HG02588 (cell line): Measurements from ENCODE around the gene PITX3.
A peak's percentile ranks its signal among the peaks of the same experiment; 100 is the strongest.
"Not testable (repeated sequence)": the region's sequence is repeated elsewhere in the genome, so short reads cannot be mapped to it uniquely, and the experiment has no call there.

Source experiments
- ATAC-seq: cut with Tn5 transposase; IDR thresholded peaks from one replicate; pipeline ENCODE4 v1.9.1; 2021; ENCODE audit warnings: mild to moderate bottlenecking, moderate library complexity; ENCODE audit not compliant: unreplicated experiment

PITX3 gene

DNA sequence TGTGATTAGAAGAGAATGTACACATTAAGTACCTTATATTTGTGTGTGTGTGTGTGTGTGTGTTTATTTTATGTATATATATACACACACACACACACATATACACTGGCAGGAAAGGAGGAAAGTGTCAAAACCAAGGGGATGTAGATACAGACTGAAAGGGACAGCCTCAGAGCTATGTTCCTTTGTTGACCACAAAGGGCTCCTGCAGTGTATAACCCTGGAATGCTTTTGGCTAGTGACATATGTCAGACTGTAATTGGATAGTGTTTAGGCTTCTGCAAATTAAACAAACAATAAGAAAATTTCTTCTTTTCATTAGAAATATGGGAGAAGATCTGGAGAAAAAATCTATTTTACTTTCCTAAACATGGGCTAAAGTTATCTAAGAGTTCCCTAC is 19.9 kb upstream of the PITX3 start:
- ATAC-seq: no peak

- no peak for ATAC-seq
Measured at GRCh38 chr10:102255404-102255803, 14.1 kb upstream of the PITX3 start.

GRCh38 chr10:102254426-102254825 is 13.1 kb upstream of the PITX3 start:
- ATAC-seq: no peak

DNA sequence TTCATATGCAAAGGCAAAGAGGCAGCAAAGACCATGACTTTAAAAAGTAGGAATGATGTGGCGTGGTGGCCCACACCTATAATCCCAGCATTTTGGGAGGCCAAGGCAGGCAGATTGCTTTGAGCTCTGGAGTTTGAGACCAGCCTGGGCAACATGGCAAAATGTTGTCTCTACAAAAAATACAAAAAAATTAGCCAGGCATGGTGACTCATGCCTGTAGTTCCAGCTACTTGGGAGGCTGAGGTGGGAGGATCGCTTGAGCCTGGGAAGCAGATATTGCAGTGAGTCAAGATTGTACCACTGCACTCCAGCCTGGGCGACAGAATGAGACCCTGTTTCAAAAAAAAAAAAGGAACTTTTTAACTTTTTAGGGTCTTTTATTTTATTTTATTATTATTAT is 11.2 kb upstream of the PITX3 start:
- ATAC-seq: not testable (repeated sequence)

DNA sequence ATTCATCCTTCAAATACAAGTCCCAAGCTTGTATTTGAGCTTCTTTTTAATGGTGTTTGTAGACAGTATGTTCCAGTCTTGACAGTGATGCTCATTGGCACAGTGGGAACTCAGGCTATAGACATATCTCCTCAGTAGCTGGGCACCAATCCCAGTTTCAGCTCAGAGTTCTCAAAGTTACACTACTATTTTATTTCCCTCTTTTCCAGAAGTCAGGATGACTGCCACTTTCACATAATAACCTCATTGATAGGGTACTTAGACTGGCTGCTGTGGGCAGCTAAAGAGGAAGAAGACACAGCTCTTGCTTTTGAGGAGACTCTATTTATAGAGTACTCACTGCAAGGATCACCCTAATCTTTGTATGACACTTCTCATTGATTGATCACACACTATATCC is 6.4 kb upstream of the PITX3 start:
- ATAC-seq: no peak

DNA sequence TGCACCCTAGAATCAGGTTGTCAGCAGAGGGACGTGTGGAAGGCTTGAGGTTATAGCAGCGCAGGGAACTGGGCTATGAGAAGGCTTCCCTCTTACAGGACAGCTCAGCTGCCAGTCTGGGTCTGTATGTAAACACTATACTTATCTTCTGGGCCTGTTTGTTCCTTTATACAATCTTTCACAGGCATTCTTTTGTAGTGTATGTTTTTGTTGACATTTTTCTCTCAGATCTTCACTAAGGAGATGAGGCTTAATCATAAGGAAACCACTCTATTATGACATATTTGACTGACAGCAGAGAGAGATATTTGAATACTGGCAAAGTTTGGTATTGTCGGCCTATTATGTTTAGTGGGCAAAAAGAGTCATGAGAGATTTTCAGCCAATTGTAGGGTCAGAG is 4.9 kb upstream of the PITX3 start:
- ATAC-seq: no peak

GRCh38 chr10:102245932-102246251 is 4.6 kb upstream of the PITX3 start:
- no peak for ATAC-seq

- ATAC-seq: peak; percentile 88
Measured at GRCh38 chr10:102245082-102245931, 4.0 kb upstream of the PITX3 start, which contains the start of gene GBF1. Gene GBF1 (plus strand): TSS chr10:102245532. CDS start chr10:102258939, 13,407 bp downstream.

DNA sequence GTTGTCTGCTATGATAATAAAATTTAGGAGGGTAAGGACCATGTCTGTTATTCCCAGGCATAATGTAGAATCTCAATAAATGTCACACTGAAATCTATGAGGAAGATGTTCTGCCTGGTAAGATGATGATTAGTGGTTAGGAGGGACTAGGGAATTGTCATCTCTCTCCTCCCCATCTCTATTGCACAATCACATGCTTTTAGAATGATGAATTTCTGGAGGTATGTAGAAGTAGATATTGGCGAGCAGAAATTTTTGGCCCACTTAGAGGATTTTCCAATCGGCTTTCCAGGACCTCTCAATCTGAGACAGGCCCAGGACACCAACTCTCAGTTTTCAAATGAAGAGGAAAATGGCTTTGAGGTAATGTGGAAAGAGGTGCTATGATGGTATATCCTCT is 2.0 kb upstream of the PITX3 start:
- no peak for ATAC-seq

GRCh38 chr10:102242118-102242485 is 790 bp upstream of the PITX3 start:
- no peak for ATAC-seq

- ATAC-seq: no peak
Measured at GRCh38 chr10:102241032-102241443, 274 bp downstream of the PITX3 start.

DNA sequence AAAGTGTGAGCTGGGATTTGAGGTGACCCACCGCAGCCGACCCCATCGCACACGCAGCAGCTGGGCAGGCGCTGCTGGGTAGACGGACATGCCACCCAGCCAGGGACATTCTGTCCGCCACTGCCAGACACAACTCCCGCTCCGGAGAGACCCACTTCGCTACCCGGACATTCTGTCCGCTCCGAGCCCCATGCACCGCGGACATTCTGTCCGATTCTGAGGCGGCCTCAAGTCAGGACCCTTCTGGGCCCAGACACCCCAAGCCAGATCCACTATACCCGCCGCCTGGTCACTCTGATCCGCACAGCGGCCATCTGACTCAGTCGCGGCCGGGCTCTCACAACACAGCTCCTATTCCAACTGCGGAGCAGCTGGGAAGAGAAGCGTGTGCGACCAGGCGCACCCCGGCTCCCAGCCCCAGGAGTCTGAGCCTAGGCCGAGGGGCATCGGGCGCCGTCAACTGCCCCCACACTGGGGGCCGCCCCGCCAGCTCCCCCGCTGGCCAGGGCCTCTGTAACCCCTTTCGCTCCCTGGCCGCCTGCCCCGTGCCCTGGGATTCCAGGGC is 763 bp downstream of the PITX3 start:
- no peak for ATAC-seq

DNA sequence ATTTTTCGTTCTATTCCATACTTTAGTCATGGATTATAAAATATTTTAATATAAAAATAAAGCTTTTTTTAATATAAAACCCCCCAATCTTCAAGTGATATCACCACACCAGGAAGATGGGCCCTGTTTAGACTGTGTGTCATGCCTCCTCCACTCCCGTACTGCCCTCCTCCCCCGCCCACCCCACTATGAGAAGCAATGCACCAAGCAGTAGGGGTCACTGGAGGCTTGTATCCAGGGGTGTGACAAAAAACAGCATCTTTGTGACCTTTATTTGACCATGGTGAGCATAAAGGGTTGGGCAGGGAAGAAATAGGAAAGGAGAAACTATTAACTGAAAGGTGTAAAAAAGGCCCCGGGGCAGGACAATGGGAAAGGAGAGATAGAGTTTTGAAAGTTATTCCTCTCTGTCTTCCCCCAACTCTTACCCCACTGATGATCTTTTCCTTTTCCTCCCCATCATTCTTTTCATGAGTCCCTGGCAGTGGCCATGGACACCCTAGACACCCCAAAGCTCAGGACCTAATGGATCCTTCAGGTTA is 3.5 kb downstream of the PITX3 start:
- no peak for ATAC-seq

DNA sequence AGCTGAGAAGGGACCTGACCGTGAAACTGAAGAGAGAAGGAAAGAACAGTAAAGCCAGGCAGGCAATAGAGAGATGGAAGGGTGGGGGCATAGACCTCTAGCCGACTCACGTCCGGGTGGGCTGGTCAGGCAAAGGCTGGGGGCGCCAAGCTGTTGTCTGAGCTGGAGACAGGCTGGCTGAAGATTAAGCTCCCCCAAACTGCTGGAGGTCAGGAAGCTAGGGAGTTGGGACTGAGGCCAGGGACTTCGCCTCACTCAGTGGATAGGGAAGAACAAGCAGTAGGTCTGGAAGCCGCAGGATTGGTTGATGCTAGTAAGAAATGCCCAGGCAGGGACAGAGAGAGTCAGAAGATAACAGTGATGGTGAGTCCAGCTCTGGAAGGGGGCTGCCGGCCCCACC is 5.3 kb downstream of the PITX3 start:
- ATAC-seq: no peak

DNA sequence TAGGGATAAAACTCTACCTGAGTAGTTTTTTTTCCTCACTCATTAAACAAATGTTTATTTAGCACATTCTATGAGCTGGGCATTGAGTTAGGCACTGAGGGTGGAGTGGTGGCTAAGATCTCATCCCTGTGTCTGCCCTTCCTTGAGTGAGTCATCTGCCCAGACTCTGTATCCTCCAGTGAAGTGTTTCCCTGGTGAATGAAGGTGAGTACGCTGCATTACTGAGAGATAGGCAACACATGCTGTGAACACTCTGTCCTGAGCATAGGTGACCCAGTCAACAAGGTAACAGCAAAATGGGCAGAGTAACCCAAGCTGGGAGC is 5.8 kb downstream of the PITX3 start:
- no peak for ATAC-seq

GRCh38 chr10:102234888-102235597 is 6.3 kb downstream of the PITX3 start:
- ATAC-seq: no peak

- ATAC-seq: no peak
Measured at GRCh38 chr10:102233997-102234396, 7.3 kb downstream of the PITX3 start.

DNA sequence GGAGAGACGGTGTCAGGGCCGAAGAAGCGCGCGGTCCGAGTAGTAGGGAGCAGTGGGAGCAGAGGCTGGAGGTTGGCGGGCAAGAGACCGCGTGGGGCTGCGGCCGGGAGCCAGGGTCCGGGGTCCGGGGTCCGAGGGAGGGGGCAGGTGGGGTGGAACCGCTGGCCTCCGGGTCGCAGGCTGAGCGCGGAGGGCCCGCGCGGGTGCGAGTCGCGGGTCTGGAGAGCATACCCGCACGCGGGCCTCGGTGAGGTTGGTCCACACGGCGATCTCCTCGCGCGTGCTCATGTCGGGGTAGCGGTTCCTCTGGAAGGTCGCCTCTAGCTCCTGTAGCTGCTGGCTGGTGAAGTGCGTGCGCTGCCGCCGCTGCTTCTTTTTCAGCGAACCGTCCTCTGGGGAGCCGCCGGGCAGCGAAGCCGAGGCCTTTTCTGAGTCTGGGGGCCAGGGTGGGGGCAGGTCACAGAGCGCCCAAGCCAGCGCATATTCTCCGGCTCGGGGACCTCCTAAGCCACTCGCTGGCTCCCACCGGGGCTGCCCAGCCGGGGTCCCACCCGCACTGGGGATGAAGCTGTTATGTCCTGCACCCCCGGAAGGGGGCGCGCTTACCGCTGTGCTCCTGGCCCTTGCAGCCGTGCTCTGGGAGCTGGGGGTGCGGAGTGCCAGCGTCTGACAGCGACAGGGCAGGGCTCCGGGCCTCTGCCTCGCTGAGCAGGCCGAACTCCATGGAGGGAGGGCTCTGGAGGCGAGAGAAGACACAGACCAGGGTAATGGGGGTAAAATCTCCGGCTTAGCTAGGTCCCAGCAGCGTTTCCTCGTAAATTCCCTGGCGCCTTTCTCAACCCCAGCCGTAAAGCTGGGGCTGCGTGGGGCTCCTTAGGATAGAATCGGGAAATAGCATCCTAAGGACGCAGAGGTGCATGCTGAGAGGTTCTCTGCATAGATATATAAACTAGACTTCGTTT is 9.7 kb downstream of the PITX3 start:
- ATAC-seq: no peak

- no peak for ATAC-seq
Measured at GRCh38 chr10:102230861-102231356, 10.4 kb downstream of the PITX3 start.

DNA sequence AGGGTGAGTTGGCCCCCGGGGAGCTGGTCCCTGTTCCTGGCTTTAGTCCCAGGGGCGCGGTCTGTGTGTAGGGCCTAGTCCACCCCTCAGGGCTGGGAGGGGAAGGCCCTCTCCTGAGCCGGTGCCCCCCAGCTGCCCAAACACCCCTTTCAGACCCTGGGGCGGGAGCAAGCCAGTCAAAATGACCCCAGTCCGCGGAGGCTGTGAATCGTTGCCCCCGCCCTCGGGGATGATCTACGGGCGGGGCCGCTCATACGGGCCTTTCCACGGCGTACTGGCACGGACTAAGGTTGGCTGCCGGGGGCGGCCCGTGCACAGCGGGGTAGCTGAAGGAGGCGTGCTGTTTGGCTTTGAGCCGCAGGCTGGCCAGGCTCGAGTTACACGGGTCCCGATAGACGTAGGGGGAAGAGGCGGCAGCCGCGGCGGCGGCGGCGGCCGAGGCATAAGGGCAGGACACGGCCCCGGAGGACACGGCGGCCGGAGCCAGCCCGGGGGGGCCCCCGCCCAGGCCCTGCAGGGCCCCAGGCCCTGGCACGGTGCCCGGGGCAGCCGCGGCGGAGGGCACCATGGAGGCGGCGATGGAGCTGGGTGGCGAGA is 10.9 kb downstream of the PITX3 start:
- no peak for ATAC-seq
